Keratinocyte (primary cell): Measurements from ENCODE around the gene SELENOF. TPM values are rescaled to one million over a fixed set of nuclear protein-coding genes. Genes with fewer than 3 reads are reported as not detected.

ENCODE experiments used
- DNase-seq: peaks from one replicate; pipeline ENCODE4 v3.0.0-alpha.2; 2011; ENCODE audit warnings: low read depth, missing footprints, low spot score
- FAIRE-seq: peaks from 2 replicates; lab custom pipeline; 2011; peaks lifted over from hg19 to GRCh38; lab: Jason Lieb, UNC
- H2AFZ ChIP-seq: 2 replicates; pipeline ENCODE4 v1.6.0; 2012; ENCODE audit warnings: low read length, control low read depth, inconsistent platforms; ENCODE audit not compliant: control insufficient read depth
- H3K27ac ChIP-seq: 2 replicates; pipeline ENCODE4 v1.5.1; 2011; ENCODE audit warnings: low read length; ENCODE audit not compliant: control insufficient read depth, insufficient read depth
- H3K27me3 ChIP-seq: 3 replicates; pipeline ENCODE4 v1.6.0; 2011; ENCODE audit warnings: low read length; ENCODE audit not compliant: control insufficient read depth, insufficient read depth; ENCODE audit errors: extremely low read depth
- H3K36me3 ChIP-seq, 2 experiments: 2 replicates in 1 of 2; 3 replicates in 1 of 2; pipeline ENCODE4 v1.5.1; 2011; ENCODE audit warnings: low read length in 2 of 2, mild to moderate bottlenecking in 1 of 2; ENCODE audit not compliant: control insufficient read depth in 2 of 2, insufficient read depth in 2 of 2; ENCODE audit errors: extremely low read depth in 1 of 2
- H3K4me1 ChIP-seq: 3 replicates; pipeline ENCODE4 v1.5.1; 2011; ENCODE audit warnings: low read length; ENCODE audit not compliant: control insufficient read depth, insufficient read depth; ENCODE audit errors: extremely low read depth
- H3K4me2 ChIP-seq: 3 replicates; pipeline ENCODE4 v1.6.0; 2011; ENCODE audit warnings: low read depth, low read length; ENCODE audit not compliant: control insufficient read depth, insufficient read depth; ENCODE audit errors: extremely low read depth
- H3K4me3 ChIP-seq, 3 experiments: fragments of 200-600 bp in 1 of 3; sonication (generic) in 1 of 3; 2 replicates in 2 of 3; 3 replicates in 1 of 3; pipeline ENCODE4 v1.5.1; 2011 to 2016; ENCODE audit warnings: low read length in 3 of 3, mild to moderate bottlenecking in 3 of 3, control low read depth in 2 of 3, inconsistent platforms in 1 of 3, low read depth in 1 of 3, mixed read lengths in 1 of 3, mixed run types in 1 of 3, moderate library complexity in 1 of 3; ENCODE audit not compliant: control insufficient read depth in 2 of 3, insufficient read depth in 2 of 3; ENCODE audit errors: extremely low read depth in 1 of 3
- H3K79me2 ChIP-seq: 2 replicates; pipeline ENCODE4 v1.6.0; 2012; ENCODE audit warnings: low read length; ENCODE audit not compliant: control insufficient read depth, insufficient read depth
- H3K9ac ChIP-seq: 3 replicates; pipeline ENCODE4 v1.6.0; 2011; ENCODE audit warnings: low read length; ENCODE audit not compliant: control insufficient read depth, insufficient read depth; ENCODE audit errors: extremely low read depth
- H3K9me1 ChIP-seq: 3 replicates; pipeline ENCODE4 v1.6.0; 2011; ENCODE audit warnings: low read length; ENCODE audit not compliant: control insufficient read depth, insufficient read depth; ENCODE audit errors: extremely low read depth
- H3K9me3 ChIP-seq: 2 replicates; pipeline ENCODE4 v1.5.1; 2012; ENCODE audit warnings: low read depth, low read length; ENCODE audit not compliant: control insufficient read depth
- H4K20me1 ChIP-seq: 3 replicates; pipeline ENCODE4 v1.6.0; 2011; ENCODE audit warnings: low read length; ENCODE audit not compliant: control insufficient read depth, insufficient read depth; ENCODE audit errors: extremely low read depth
- CTCF ChIP-seq, 3 experiments: IDR thresholded peaks in 1 of 3; conservative IDR thresholded peaks in 1 of 3; optimal IDR thresholded peaks in 1 of 3; 2 replicates in 2 of 3; 3 replicates in 1 of 3; pipeline versions ENCODE3 to v1.5.1; 2011; ENCODE audit warnings: low read length in 3 of 3, mild to moderate bottlenecking in 3 of 3, moderate library complexity in 2 of 3, control low read depth in 1 of 3, inconsistent platforms in 1 of 3; ENCODE audit not compliant: insufficient read depth in 2 of 3; ENCODE audit errors: extremely low read depth in 1 of 3
- EZH2 ChIP-seq: IDR thresholded peaks from one replicate; pipeline ENCODE4 v1.6.1; 2012; ENCODE audit warnings: inconsistent platforms, mild to moderate bottlenecking, low read length, moderate library complexity
- dilution Hi-C: fragments of 300-500 bp; cut with MboI; formaldehyde crosslinking; loops from one replicate; pipeline ENCODE4 v1.7.0; 2020; ENCODE audit warnings: low sequenced_read_pairs; ENCODE audit not compliant: extremely low pct_ligation_motif_present
- polyA plus RNA-seq, 5 experiments: library from polyadenylated mRNA; depleted of rRNA in 3 of 5; stranded (reverse) in 3 of 5; stranded (forward) in 1 of 5; unstranded in 1 of 5; fragments of >200 nt; gene quantifications; 1 replicate in 1 of 5; 2 replicates in 3 of 5; 3 replicates in 1 of 5; pipeline versions ENCODE4 v1.2.1 to v1.2.3, GENCODE V29; 2011 to 2012; ENCODE audit warnings: missing spikeins in 2 of 5, low read depth in 1 of 5, low replicate concordance in 1 of 5

SELENOF gene
- polyA plus RNA-seq, 1 donor (not counting 4 experiments of a cell fraction or from before 2014, with no cell fraction given) = 246 TPM

GRCh38 chr1:86823821-86824500 lies 90.0 kb downstream of the SELENOF start:
- Histone ChIP-seq H3K36me3 (no peaks in the 10 kb centered on the region), H3K27me3 (no peaks in the 10 kb centered on the region), H3K9ac (no peak overlapping the region), H3K79me2 (no peaks in the 10 kb centered on the region), H3K4me1 (no peaks in the 10 kb centered on the region), H3K9me3 (no peaks in the 10 kb centered on the region), H3K4me2 (no peak overlapping the region), H3K27ac (no peak overlapping the region), H2AFZ (no peak overlapping the region), H4K20me1 (no peaks in the 10 kb centered on the region), H3K9me1 (no peaks in the 10 kb centered on the region), H3K4me3 (no peak overlapping the region)
- dilution Hi-C loops = no loop called here
- DNase-seq (no peak), FAIRE-seq (no peak)
- TF ChIP-seq CTCF (optimal IDR thresholded peaks at IDR 0.05 in 1 of 3, IDR thresholded peaks at IDR 0.05 in 1 of 3, conservative IDR thresholded peaks at IDR 0.05 in 1 of 3; ENCODE audit: extremely low read depth in 1 of 3, insufficient read depth in 2 of 3, low read length in 3 of 3) (no peak), EZH2 (no peak)

GRCh38 chr1:86823386-86823785 lies 90.5 kb downstream of the SELENOF start:
- Histone ChIP-seq H3K27me3 (no peaks in the 10 kb centered on the region), H3K4me1 (no peaks in the 10 kb centered on the region), H3K4me2 (no peak overlapping the region), H3K4me3 (no peak overlapping the region), H3K9me3 (no peaks in the 10 kb centered on the region), H3K9ac (no peak overlapping the region), H4K20me1 (no peaks in the 10 kb centered on the region), H3K36me3 (no peaks in the 10 kb centered on the region), H3K9me1 (no peaks in the 10 kb centered on the region), H2AFZ (no peak overlapping the region), H3K27ac (no peak overlapping the region), H3K79me2 (no peaks in the 10 kb centered on the region)
- DNase-seq (no peak), FAIRE-seq (no peak)
- TF ChIP-seq EZH2 = no peak
- no peak for TF ChIP-seq CTCF (optimal IDR thresholded peaks at IDR 0.05 in 1 of 3, IDR thresholded peaks at IDR 0.05 in 1 of 3, conservative IDR thresholded peaks at IDR 0.05 in 1 of 3; ENCODE audit: extremely low read depth in 1 of 3, insufficient read depth in 2 of 3, low read length in 3 of 3)
- dilution Hi-C loops = no loop called here
